ENCODE data around the gene ARMCX1.

- TF ChIP-seq POLR2A (IDR thresholded peaks at IDR 0.05; ENCODE audit: low read depth, low read length) (no peak), POLR2AphosphoS5 (IDR thresholded peaks at IDR 0.05; ENCODE audit: low read depth, low read length) (no peak)
Measured at GRCh38 chrX:101551380-101551767, 1.0 kb downstream of the ARMCX1 start.
